SK-N-SH treated with all-trans-retinoic acid at 6 μM for 48 hours (cell line): ENCODE measurements around the gene EHBP1.
A peak's percentile ranks its signal among the peaks of the same experiment; 100 is the strongest.
"Not testable (repeated sequence)": the region's sequence is repeated elsewhere in the genome, so short reads cannot be mapped to it uniquely, and the experiment has no call there.

ENCODE experiments used
- ATAC-seq: fragments of 200-7000 bp; cut with Tn5 transposase; 3 replicates; pipeline ENCODE4 v1.9.1; 2020; ENCODE audit warnings: mild to moderate bottlenecking, moderate library complexity
- ARNTL ChIP-seq: fragments of 450-650 bp; formaldehyde crosslinking; IDR thresholded peaks from 2 replicates; pipeline ENCODE4 v1.5.0; 2020; ENCODE audit warnings: low read depth, mild to moderate bottlenecking, moderate library complexity, borderline replicate concordance
- BACH2 ChIP-seq: fragments of 250-450 bp; sonication (Bioruptor Pico); IDR thresholded peaks from 2 replicates; pipeline ENCODE4 v1.9.0; 2021; ENCODE audit warnings: mild to moderate bottlenecking, borderline replicate concordance
- CSDC2 ChIP-seq: fragments of 250-450 bp; sonication (Bioruptor Pico); IDR thresholded peaks from 2 replicates; pipeline ENCODE4 v1.5.0; 2020; ENCODE audit warnings: mild to moderate bottlenecking, moderate library complexity
- ESRRG ChIP-seq: fragments of 250-450 bp; sonication (Bioruptor Pico); IDR thresholded peaks from 2 replicates; pipeline ENCODE4 v1.6.1; 2021; ENCODE audit warnings: mild to moderate bottlenecking
- GLIS3 ChIP-seq: fragments of 250-450 bp; sonication (Bioruptor Pico); IDR thresholded peaks from 2 replicates; pipeline ENCODE4 v1.5.0; 2020; ENCODE audit warnings: mild to moderate bottlenecking, moderate library complexity
- ISL1 ChIP-seq: fragments of 250-450 bp; sonication (Bioruptor Pico); IDR thresholded peaks from 2 replicates; pipeline ENCODE4 v2.1.2; 2022; ENCODE audit warnings: mild to moderate bottlenecking, moderate library complexity
- OSR1 ChIP-seq: fragments of 250-450 bp; sonication (Bioruptor Pico); IDR thresholded peaks from 2 replicates; pipeline ENCODE4 v1.8.0; 2022; ENCODE audit warnings: moderate library complexity, mild to moderate bottlenecking, inconsistent platforms
- PATZ1 ChIP-seq: fragments of 250-450 bp; sonication (Bioruptor Pico); IDR thresholded peaks from 2 replicates; pipeline ENCODE4 v1.8.0; 2020; ENCODE audit warnings: mild to moderate bottlenecking, moderate library complexity, borderline replicate concordance
- PPARA ChIP-seq: fragments of 250-450 bp; sonication (Bioruptor Pico); IDR thresholded peaks from 2 replicates; pipeline ENCODE4 v1.5.0; 2020; ENCODE audit warnings: mild to moderate bottlenecking, borderline replicate concordance
- RARB ChIP-seq: fragments of 250-450 bp; sonication (Bioruptor Pico); IDR thresholded peaks from 2 replicates; pipeline ENCODE4 v1.8.0; 2021; ENCODE audit warnings: mild to moderate bottlenecking, moderate library complexity
- SNAI2 ChIP-seq: fragments of 250-450 bp; sonication (Bioruptor Pico); IDR thresholded peaks from 2 replicates; pipeline ENCODE4 v1.5.0; 2020; ENCODE audit warnings: mild to moderate bottlenecking, moderate library complexity
- TCF4 ChIP-seq: fragments of 250-450 bp; sonication (Bioruptor Pico); IDR thresholded peaks from 2 replicates; pipeline ENCODE4 v1.8.0; 2021; ENCODE audit warnings: mild to moderate bottlenecking, moderate library complexity, borderline replicate concordance
- TOX ChIP-seq: fragments of 250-450 bp; sonication (Bioruptor Pico); IDR thresholded peaks from 2 replicates; pipeline ENCODE4 v1.8.0; 2021; ENCODE audit warnings: mild to moderate bottlenecking, moderate library complexity, borderline replicate concordance
- TSHZ2 ChIP-seq: fragments of 250-450 bp; sonication (Bioruptor Pico); IDR thresholded peaks from 2 replicates; pipeline ENCODE4 v1.5.0; 2020; ENCODE audit warnings: mild to moderate bottlenecking, moderate library complexity
- ZC3H10 ChIP-seq: fragments of 250-450 bp; sonication (Bioruptor Pico); IDR thresholded peaks from 2 replicates; pipeline ENCODE4 v1.5.1; 2021; ENCODE audit warnings: mild to moderate bottlenecking, moderate library complexity
- ZFP30 ChIP-seq: fragments of 450-650 bp; formaldehyde crosslinking; IDR thresholded peaks from 2 replicates; pipeline ENCODE4 v1.5.0; 2022; ENCODE audit warnings: mild to moderate bottlenecking, moderate library complexity
- ZNF70 ChIP-seq: fragments of 450-650 bp; formaldehyde crosslinking; IDR thresholded peaks from 2 replicates; pipeline ENCODE4 v1.5.0; 2020; ENCODE audit warnings: mild to moderate bottlenecking, moderate library complexity
- ZNF8 ChIP-seq: fragments of 450-650 bp; formaldehyde crosslinking; IDR thresholded peaks from 2 replicates; pipeline ENCODE4 v1.5.0; 2020; ENCODE audit warnings: mild to moderate bottlenecking, moderate library complexity
- TF ChIP-seq, protein P1 (sequence below): fragments of 250-450 bp; sonication (Bioruptor Pico); IDR thresholded peaks from 2 replicates; pipeline ENCODE4 v1.5.1; 2020; ENCODE audit warnings: low read depth, mild to moderate bottlenecking, moderate library complexity

The EHBP1 gene

GRCh38 chr2:62708751-62709150 lies 3.2 kb downstream of the EHBP1 start:
- no peak for ATAC-seq
- no peak for TF ChIP-seq TSHZ2
- TF ChIP-seq, protein P1, sequence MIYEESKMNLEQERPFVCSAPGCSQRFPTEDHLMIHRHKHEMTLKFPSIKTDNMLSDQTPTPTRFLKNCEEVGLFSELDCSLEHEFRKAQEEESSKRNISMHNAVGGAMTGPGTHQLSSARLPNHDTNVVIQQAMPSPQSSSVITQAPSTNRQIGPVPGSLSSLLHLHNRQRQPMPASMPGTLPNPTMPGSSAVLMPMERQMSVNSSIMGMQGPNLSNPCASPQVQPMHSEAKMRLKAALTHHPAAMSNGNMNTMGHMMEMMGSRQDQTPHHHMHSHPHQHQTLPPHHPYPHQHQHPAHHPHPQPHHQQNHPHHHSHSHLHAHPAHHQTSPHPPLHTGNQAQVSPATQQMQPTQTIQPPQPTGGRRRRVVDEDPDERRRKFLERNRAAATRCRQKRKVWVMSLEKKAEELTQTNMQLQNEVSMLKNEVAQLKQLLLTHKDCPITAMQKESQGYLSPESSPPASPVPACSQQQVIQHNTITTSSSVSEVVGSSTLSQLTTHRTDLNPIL (CRISPR knock-in tag), result no peak
- no peak for TF ChIP-seq BACH2 (CRISPR knock-in tag)

GRCh38 chr2:62711832-62712494 lies 6.5 kb downstream of the EHBP1 start:
- no peak for TF ChIP-seq ARNTL
- no peak for TF ChIP-seq PATZ1
- TF ChIP-seq GLIS3, result no peak
- no peak for TF ChIP-seq TCF4
- TF ChIP-seq OSR1 (CRISPR knock-in tag), result no peak
- no peak for TF ChIP-seq CSDC2 (CRISPR knock-in tag)
- TF ChIP-seq, protein P1 (CRISPR knock-in tag), result no peak
- no peak for TF ChIP-seq SNAI2 (CRISPR knock-in tag)
- no peak for TF ChIP-seq ESRRG (CRISPR knock-in tag)
- no peak for ATAC-seq

DNA sequence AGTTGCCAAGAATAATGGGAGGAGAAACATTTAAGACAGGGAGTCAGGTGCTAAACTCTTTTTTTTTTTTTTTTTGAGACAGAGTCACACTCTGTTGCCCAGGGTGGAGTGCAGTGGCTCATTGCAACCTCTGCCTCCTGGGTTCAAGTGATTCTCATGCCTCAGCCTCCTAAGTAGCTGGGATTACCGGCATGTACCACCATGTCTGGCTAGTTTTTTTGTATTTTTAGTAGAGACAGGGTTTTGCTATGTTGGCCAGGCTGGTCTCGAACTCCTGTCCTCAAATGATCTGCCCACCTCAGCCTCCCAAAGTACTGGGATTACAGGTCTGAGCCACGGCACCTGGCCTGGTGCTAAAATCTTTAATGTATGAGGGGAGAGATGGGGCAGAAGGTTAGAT lies 7.7 kb downstream of the EHBP1 start:
- not testable (repeated sequence) for ATAC-seq

DNA sequence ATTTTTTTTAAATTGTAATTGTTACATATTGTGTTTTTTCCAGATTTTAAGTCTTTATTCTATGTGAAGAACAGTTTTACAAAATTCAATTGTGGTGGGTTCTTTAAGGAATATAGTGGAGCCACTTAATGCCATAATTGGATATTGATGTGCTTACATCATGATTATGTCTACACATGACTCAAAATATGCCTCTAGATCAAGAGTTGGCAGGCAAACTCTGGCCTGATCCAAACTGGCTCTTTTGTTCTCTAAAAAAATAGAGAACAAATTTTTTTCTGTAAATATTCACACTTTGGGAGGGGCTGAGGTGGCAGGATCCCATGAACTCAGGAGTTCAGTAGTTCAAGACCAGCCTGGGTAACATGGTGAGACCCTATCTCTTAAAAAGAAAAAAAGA lies 8.3 kb downstream of the EHBP1 start:
- TF ChIP-seq SNAI2 (CRISPR knock-in tag), result no peak
- TF ChIP-seq ISL1, result 0 out of 2 replicates have a peak, but pooled peaks have one; percentile 8
- ATAC-seq, result peak; percentile 27; the same call in 1 of the 3 replicates

DNA sequence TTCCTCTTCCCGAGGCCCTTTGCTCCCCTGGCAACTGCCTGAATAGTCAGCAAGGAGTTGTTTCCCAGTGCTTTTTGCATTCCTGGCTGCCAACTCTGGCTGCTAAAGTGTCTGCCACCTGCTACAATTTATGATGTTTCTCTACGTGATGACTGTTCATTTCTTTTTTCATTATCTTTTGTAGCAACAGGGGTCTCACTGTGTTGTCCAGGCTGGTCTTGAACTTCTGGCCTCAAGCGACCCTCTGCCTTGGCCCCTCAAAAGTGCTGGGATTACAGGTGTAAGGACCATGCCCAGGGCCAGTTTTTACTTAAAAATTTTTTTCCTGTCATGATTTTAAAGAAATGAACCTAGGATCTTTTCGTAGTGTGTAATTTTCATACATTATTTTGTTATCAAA lies 11.3 kb downstream of the EHBP1 start:
- ATAC-seq, result no peak
- TF ChIP-seq ZNF8, result no peak
- TF ChIP-seq PATZ1, result no peak
- no peak for TF ChIP-seq ISL1
- TF ChIP-seq RARB (CRISPR knock-in tag), result no peak
- TF ChIP-seq ESRRG (CRISPR knock-in tag), result no peak
- no peak for TF ChIP-seq PPARA (CRISPR knock-in tag)
- no peak for TF ChIP-seq ARNTL

GRCh38 chr2:62717503-62718081 lies 12.1 kb downstream of the EHBP1 start:
- ATAC-seq, result no peak
- no peak for TF ChIP-seq CSDC2 (CRISPR knock-in tag)
- TF ChIP-seq SNAI2 (CRISPR knock-in tag), result no peak
- no peak for TF ChIP-seq ZNF70
- no peak for TF ChIP-seq ZNF8
- no peak for TF ChIP-seq BACH2 (CRISPR knock-in tag)
- no peak for TF ChIP-seq ESRRG (CRISPR knock-in tag)
- TF ChIP-seq TOX (CRISPR knock-in tag), result no peak
- no peak for TF ChIP-seq ZFP30 (CRISPR knock-in tag)
- no peak for TF ChIP-seq ZC3H10 (CRISPR knock-in tag)
- no peak for TF ChIP-seq TCF4
- no peak for TF ChIP-seq RARB (CRISPR knock-in tag)
